ENCODE measurements around the gene TBC1D19.

Gene TBC1D19

GRCh38 chr4:26737385-26737784 is 153.5 kb downstream of the TBC1D19 start:
- no peaks in the 10 kb centered on the region for H3K4me1 ChIP-seq (ENCODE audit: insufficient read depth, low read length, poor library complexity, severe bottlenecking)
- H3K79me2 ChIP-seq (ENCODE audit: insufficient read depth, low read length) = no peaks in the 10 kb centered on the region
- H3K9me2 ChIP-seq (replicated peaks; ENCODE audit: low read depth, low read length) = no peaks in the 10 kb centered on the region
- H3K4me2 ChIP-seq (ENCODE audit: low read depth, low read length, poor library complexity, severe bottlenecking) = no peak overlapping the region
- no peak overlapping the region for H3K9ac ChIP-seq (ENCODE audit: low read depth, low read length, poor library complexity, severe bottlenecking)
- H3K9me3 ChIP-seq (ENCODE audit: insufficient read depth, low read depth, low read length) = no peaks in the 10 kb centered on the region
- H3K4me3 ChIP-seq (ENCODE audit: low read length, poor library complexity, severe bottlenecking) = no peak overlapping the region
- H3K27me3 ChIP-seq (ENCODE audit: insufficient read depth, low read length, poor library complexity, severe bottlenecking) = no peaks in the 10 kb centered on the region
- H4K20me1 ChIP-seq (ENCODE audit: insufficient read depth, low read length, poor library complexity, severe bottlenecking) = no peaks in the 10 kb centered on the region
- TF ChIP-seq CTCF (conservative IDR thresholded peaks at IDR 0.05; ENCODE audit: low read length) = no peak
- H2AFZ ChIP-seq (ENCODE audit: low read length) = no peak overlapping the region
- no peaks in the 10 kb centered on the region for H3K36me3 ChIP-seq (ENCODE audit: insufficient read depth, low read length)
- H3F3A ChIP-seq (ENCODE audit: low read depth) = no peaks in the 10 kb centered on the region

GRCh38 chr4:26741491-26741871 is 157.6 kb downstream of the TBC1D19 start:
- H3K4me2 ChIP-seq (ENCODE audit: low read depth, low read length, poor library complexity, severe bottlenecking) = no peak overlapping the region
- H2AFZ ChIP-seq (ENCODE audit: low read length) = no peak overlapping the region
- H3K4me3 ChIP-seq (ENCODE audit: low read length, poor library complexity, severe bottlenecking) = no peak overlapping the region
- peaks cover under 1% of the 10 kb centered on the region for H3K4me1 ChIP-seq (ENCODE audit: insufficient read depth, low read length, poor library complexity, severe bottlenecking)
- H3K36me3 ChIP-seq (ENCODE audit: insufficient read depth, low read length) = no peaks in the 10 kb centered on the region
- H3K79me2 ChIP-seq (ENCODE audit: insufficient read depth, low read length) = no peaks in the 10 kb centered on the region
- no peaks in the 10 kb centered on the region for H3F3A ChIP-seq (ENCODE audit: low read depth)
- TF ChIP-seq CTCF (conservative IDR thresholded peaks at IDR 0.05; ENCODE audit: low read length) = no peak
- no peak for TF ChIP-seq EZH2phosphoT487 (IDR thresholded peaks at IDR 0.05; ENCODE audit: borderline replicate concordance)
- H3K9ac ChIP-seq (ENCODE audit: low read depth, low read length, poor library complexity, severe bottlenecking) = no peak overlapping the region
- H3K9me2 ChIP-seq (replicated peaks; ENCODE audit: low read depth, low read length) = no peaks in the 10 kb centered on the region
- no peaks in the 10 kb centered on the region for H4K20me1 ChIP-seq (ENCODE audit: insufficient read depth, low read length, poor library complexity, severe bottlenecking)
- no peaks in the 10 kb centered on the region for H3K27me3 ChIP-seq (ENCODE audit: insufficient read depth, low read length, poor library complexity, severe bottlenecking)
- H3K9me3 ChIP-seq (ENCODE audit: insufficient read depth, low read depth, low read length) = no peaks in the 10 kb centered on the region

- Histone ChIP-seq H2AFZ (ENCODE audit: low read length) (no peak overlapping the region), H3F3A (ENCODE audit: low read depth) (no peaks in the 10 kb centered on the region), H3K9me3 (ENCODE audit: insufficient read depth, low read depth, low read length) (no peaks in the 10 kb centered on the region), H3K27me3 (ENCODE audit: insufficient read depth, low read length, poor library complexity, severe bottlenecking) (no peaks in the 10 kb centered on the region), H3K9me2 (replicated peaks; ENCODE audit: low read depth, low read length) (no peaks in the 10 kb centered on the region), H3K9ac (ENCODE audit: low read depth, low read length, poor library complexity, severe bottlenecking) (no peak overlapping the region), H3K4me1 (ENCODE audit: insufficient read depth, low read length, poor library complexity, severe bottlenecking) (peaks cover 54% of the 10 kb centered on the region), H3K36me3 (ENCODE audit: insufficient read depth, low read length) (no peaks in the 10 kb centered on the region), H3K4me3 (ENCODE audit: low read length, poor library complexity, severe bottlenecking) (peak overlapping the region; percentile 5), H3K4me2 (ENCODE audit: low read depth, low read length, poor library complexity, severe bottlenecking) (peak overlapping the region; percentile 45), H3K79me2 (ENCODE audit: insufficient read depth, low read length) (no peaks in the 10 kb centered on the region), H4K20me1 (ENCODE audit: insufficient read depth, low read length, poor library complexity, severe bottlenecking) (no peaks in the 10 kb centered on the region)
- TF ChIP-seq EZH2phosphoT487 (IDR thresholded peaks at IDR 0.05; ENCODE audit: borderline replicate concordance) (no peak), CTCF (conservative IDR thresholded peaks at IDR 0.05; ENCODE audit: low read length) (no peak)
Measured at GRCh38 chr4:26746802-26747213, 162.9 kb downstream of the TBC1D19 start.

Measured in Loucy (cell line).